Activated CD8-positive, alpha-beta T cell treated with anti-CD3 and anti-CD28 coated beads for 36 hours (primary cell): ENCODE data around the gene KIAA1210. TPM values are rescaled to one million over a fixed set of nuclear protein-coding genes. Genes with fewer than 3 reads are reported as not detected.

ENCODE experiments used
- ATAC-seq: fragments of 200-7000 bp; cut with Tn5 transposase; one replicate; pipeline ENCODE4 v1.10.0; 2021; ENCODE audit warnings: mild to moderate bottlenecking, moderate library complexity
- CTCF ChIA-PET: fragments of 350-600 bp; sonication (Branson Sonifier 250); formaldehyde crosslinking; loops from one replicate; lab custom pipeline; 2021; ENCODE audit warnings: antibody characterized with exemption; lab: Charles Lee
- POLR2A ChIA-PET: fragments of 350-600 bp; sonication (Branson Sonifier 250); formaldehyde crosslinking; loops from one replicate; lab custom pipeline; 2021; ENCODE audit warnings: antibody characterized with exemption; lab: Charles Lee
- DNase-seq: peaks from one replicate; pipeline ENCODE4 v3.0.0-alpha.2; 2020
- H3K27ac Mint-ChIP-seq: one replicate; pipeline ENCODE4 v1.8.0; 2021; ENCODE audit warnings: mild to moderate bottlenecking, mixed read lengths
- H3K27me3 Mint-ChIP-seq: one replicate; pipeline ENCODE4 v1.8.0; 2021; ENCODE audit warnings: mixed read lengths
- H3K36me3 Mint-ChIP-seq: one replicate; pipeline ENCODE4 v1.8.0; 2021; ENCODE audit warnings: low read depth, mixed read lengths
- H3K4me1 Mint-ChIP-seq: one replicate; pipeline ENCODE4 v1.8.0; 2021; ENCODE audit warnings: low read depth, mixed read lengths
- H3K4me3 Mint-ChIP-seq: one replicate; pipeline ENCODE4 v1.8.0; 2021; ENCODE audit warnings: mild to moderate bottlenecking, moderate library complexity, mixed read lengths
- H3K9me3 Mint-ChIP-seq: one replicate; pipeline ENCODE4 v1.8.0; 2021; ENCODE audit warnings: mixed read lengths
- intact Hi-C: fragments of 100-400 bp; cut with micrococcal nuclease; formaldehyde crosslinking; loops from one replicate; pipeline ENCODE4 v1.10.0; 2022
- total RNA-seq, 2 experiments: library from RNA; stranded (reverse); gene quantifications; one replicate each; pipeline ENCODE4 v1.2.3, GENCODE V29; 2021
- TF ChIP-seq, protein P1 (sequence below): fragments of 200-600 bp; IDR thresholded peaks from one replicate; pipeline ENCODE4 v1.8.0; 2022; ENCODE audit warnings: antibody characterized with exemption, mild to moderate bottlenecking

KIAA1210 gene
- total RNA-seq, 2 experiments from 2014 or later = not detected

DNA sequence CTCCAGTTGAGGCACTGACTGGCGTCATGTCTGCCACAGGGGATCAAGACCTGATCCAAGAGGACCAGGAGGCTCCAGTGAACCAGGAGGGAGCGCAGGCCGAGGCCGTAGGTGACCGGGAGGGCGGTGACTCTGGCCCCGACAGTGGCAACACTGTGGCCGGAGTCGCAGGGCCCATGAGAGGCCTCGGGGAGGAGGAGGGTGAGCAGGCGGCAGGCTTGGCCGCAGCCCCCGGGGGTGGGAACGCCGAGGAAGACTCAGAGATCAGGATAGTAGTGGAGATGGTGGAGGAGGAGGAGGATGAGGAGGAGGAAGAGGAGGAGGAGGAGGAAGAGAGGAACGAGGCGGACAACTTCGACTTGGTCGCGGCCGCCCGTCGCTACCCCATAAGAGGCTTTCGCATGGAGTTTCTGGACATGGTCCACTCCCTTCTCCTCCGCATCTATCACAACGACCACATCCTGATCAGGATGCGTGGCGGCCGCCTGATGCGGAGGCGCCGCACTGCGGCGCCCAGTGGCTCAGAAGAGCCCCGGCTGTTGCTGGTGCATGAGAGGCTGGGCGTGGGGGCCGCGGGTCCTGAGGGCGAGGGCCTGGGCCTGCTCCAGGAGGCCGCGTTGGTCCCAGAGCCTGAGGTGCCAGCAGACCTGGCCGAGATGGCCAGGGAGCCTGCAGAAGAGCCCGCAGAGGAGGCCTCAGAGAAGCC is 54.3 kb downstream of the KIAA1210 start:
- H3K27ac Mint-ChIP-seq = no peak overlapping the region
- no peak overlapping the region for H3K4me3 Mint-ChIP-seq
- intact Hi-C loops = no loop called here
- ATAC-seq (no peak), DNase-seq (no peak)
- H3K4me1 Mint-ChIP-seq = no peaks in the 10 kb centered on the region
- H3K9me3 Mint-ChIP-seq = no peaks in the 10 kb centered on the region
- CTCF ChIA-PET = no interaction called here
- TF ChIP-seq, protein P1, sequence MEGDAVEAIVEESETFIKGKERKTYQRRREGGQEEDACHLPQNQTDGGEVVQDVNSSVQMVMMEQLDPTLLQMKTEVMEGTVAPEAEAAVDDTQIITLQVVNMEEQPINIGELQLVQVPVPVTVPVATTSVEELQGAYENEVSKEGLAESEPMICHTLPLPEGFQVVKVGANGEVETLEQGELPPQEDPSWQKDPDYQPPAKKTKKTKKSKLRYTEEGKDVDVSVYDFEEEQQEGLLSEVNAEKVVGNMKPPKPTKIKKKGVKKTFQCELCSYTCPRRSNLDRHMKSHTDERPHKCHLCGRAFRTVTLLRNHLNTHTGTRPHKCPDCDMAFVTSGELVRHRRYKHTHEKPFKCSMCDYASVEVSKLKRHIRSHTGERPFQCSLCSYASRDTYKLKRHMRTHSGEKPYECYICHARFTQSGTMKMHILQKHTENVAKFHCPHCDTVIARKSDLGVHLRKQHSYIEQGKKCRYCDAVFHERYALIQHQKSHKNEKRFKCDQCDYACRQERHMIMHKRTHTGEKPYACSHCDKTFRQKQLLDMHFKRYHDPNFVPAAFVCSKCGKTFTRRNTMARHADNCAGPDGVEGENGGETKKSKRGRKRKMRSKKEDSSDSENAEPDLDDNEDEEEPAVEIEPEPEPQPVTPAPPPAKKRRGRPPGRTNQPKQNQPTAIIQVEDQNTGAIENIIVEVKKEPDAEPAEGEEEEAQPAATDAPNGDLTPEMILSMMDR = no peak
- H3K36me3 Mint-ChIP-seq = no peaks in the 10 kb centered on the region
- H3K27me3 Mint-ChIP-seq = no peaks in the 10 kb centered on the region
- POLR2A ChIA-PET = no interaction called here

DNA sequence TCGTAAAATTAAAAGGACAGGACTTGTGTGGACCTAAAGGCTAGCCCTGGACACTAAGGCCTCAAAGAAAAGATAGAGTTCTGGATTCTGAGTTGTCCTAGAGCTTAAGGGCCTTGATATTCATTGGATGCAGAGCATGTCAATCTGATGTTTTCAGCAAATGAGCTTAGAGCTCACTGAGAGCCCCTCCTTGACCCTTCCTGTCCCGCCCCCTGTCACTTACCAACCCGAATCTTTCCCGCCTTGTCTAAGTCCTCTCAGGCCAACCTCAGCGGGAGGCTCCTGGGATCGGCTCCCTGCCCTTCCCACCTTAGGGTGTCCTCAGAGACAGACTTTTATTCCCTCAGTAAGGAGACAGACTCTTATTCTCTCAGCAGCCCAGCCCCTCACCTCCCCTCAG is 54.9 kb downstream of the KIAA1210 start, which contains the start of gene CT47C1:
TSS of gene CT47C1 (plus strand) at position 250 of the 400 bp plus-strand sequence. CDS start 233 bp downstream, outside the sequence.
- Mint-ChIP-seq H3K9me3 (no peaks in the 10 kb centered on the region), H3K36me3 (no peaks in the 10 kb centered on the region)
- ATAC-seq = no peak

DNA sequence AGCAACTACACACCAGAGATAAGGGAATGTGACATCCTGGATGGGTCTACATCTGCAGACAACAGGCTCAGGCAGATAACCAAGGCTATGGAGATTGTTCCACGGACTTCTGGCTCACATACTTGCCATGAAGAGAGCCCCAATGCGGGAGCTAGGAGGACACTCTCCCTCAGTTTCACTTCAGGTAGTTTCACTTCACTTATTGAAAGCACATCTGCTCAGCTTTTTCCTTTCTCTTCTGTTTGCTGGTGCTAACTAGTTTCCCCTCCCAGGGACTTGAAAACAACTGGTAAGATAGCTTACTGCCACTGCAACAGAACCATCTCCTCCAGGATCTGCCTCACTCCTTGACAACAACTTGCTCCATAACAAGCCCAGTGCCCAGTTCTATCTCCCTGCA is 56.2 kb downstream of the KIAA1210 start:
- intact Hi-C loops = no loop called here
- Mint-ChIP-seq H3K27ac (no peak overlapping the region), H3K9me3 (no peaks in the 10 kb centered on the region), H3K4me1 (no peaks in the 10 kb centered on the region), H3K27me3 (no peaks in the 10 kb centered on the region), H3K36me3 (no peaks in the 10 kb centered on the region), H3K4me3 (no peak overlapping the region)
- TF ChIP-seq, protein P1 = no peak
- ChIA-PET POLR2A (no interaction called here), CTCF (no interaction called here)
- ATAC-seq = no peak
- DNase-seq = no peak

More for the DNA sequence above, 54.9 kb downstream of the KIAA1210 start, which contains the start of gene CT47C1:
- TF ChIP-seq, protein P1 = no peak
- no peak within 1 kb of the TSS for H3K27ac Mint-ChIP-seq
- no peak within 1 kb of the TSS for H3K4me3 Mint-ChIP-seq
- intact Hi-C loops = no loop called here
- ChIA-PET POLR2A (no interaction called here), CTCF (no interaction called here)
- no peak for DNase-seq
- H3K27me3 Mint-ChIP-seq = no peaks in the 10 kb centered on the region
- no peaks in the 10 kb centered on the region for H3K4me1 Mint-ChIP-seq

DNA sequence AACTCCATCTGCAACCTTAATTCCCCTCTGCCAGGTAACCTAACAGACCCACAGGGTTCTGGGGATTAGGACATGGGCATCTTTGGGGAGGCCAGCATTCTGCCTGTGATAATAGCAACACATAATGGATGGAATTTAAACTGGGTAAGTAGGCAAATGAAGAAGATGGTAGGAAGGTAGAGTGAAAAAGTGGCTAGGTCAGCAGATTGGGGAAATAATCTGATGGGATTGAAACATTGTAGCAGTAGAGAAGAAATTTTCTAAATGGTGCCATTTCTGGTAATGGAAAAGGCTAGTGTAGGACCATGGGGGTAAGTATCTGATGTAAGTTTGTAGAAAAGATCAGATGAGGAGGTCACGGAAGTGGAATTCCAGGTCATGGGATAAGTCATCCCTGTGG is 57.9 kb downstream of the KIAA1210 start:
- no peak for DNase-seq
- H3K4me1 Mint-ChIP-seq = no peaks in the 10 kb centered on the region
- H3K27ac Mint-ChIP-seq = no peak overlapping the region
- no peaks in the 10 kb centered on the region for H3K9me3 Mint-ChIP-seq
- H3K27me3 Mint-ChIP-seq = no peaks in the 10 kb centered on the region
- TF ChIP-seq, protein P1 = no peak
- intact Hi-C loops = loop anchor here (5.0 kb wide), 2 partner anchors 62 to 222 kb away; no protein-coding TSS in a partner anchor
- ChIA-PET POLR2A (no interaction called here), CTCF (no interaction called here)
- ATAC-seq = no peak
- no peak overlapping the region for H3K4me3 Mint-ChIP-seq
- no peaks in the 10 kb centered on the region for H3K36me3 Mint-ChIP-seq

DNA sequence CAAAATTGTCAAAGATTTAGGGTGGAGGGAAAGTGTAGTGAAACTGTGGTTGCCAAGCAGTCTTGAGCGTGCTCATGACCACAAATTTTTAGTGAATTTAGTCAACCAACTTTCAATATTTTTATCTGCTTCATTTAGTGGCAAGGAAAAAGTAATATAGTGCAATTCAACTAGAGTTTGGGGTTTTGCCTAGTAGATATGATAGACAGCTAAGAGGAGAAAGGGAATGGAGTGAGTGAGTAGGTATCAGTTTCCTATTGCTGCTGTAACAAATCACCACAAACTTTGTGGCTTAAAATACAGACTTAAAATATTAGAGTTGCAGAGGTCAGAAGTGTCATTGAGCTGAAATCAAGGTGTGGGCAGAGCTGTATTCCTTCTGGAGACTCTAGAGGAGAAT is 58.5 kb downstream of the KIAA1210 start:
- Mint-ChIP-seq H3K4me3 (no peak overlapping the region), H3K27me3 (no peaks in the 10 kb centered on the region), H3K36me3 (no peaks in the 10 kb centered on the region), H3K4me1 (no peaks in the 10 kb centered on the region), H3K9me3 (no peaks in the 10 kb centered on the region), H3K27ac (no peak overlapping the region)
- TF ChIP-seq, protein P1 = no peak
- POLR2A ChIA-PET = no interaction called here
- CTCF ChIA-PET = interaction anchor here (2.1 kb wide), 1 partner anchor 54 kb away, joined by 6 read pairs; no protein-coding TSS in a partner anchor
- ATAC-seq (peak; percentile 27), DNase-seq (no peak)
- intact Hi-C loops = loop anchor here (5.0 kb wide), 2 partner anchors 62 to 222 kb away; no protein-coding TSS in a partner anchor
